NB4 (cell line): ENCODE data around the gene TMPRSS6.

ENCODE experiments used
- DNase-seq: peaks from one replicate; pipeline ENCODE4 v3.0.0; 2010; ENCODE audit warnings: low read depth
- H3K4me3 ChIP-seq: one replicate; pipeline ENCODE4 v1.5.1; 2011; ENCODE audit warnings: mild to moderate bottlenecking, low read depth, low read length, moderate library complexity
- CTCF ChIP-seq: IDR thresholded peaks from one replicate; pipeline ENCODE4 v1.5.1; 2012; ENCODE audit warnings: low read depth, low read length
- MAX ChIP-seq: IDR thresholded peaks from 2 replicates; pipeline ENCODE4 v1.6.1; 2011; ENCODE audit warnings: low read depth, low read length
- MYC ChIP-seq: IDR thresholded peaks from 2 replicates; pipeline ENCODE4 v1.6.1; 2011; ENCODE audit warnings: low read depth, low read length
- POLR2A ChIP-seq: IDR thresholded peaks from 2 replicates; pipeline ENCODE4 v1.6.1; 2011; ENCODE audit warnings: mild to moderate bottlenecking; ENCODE audit not compliant: insufficient read length; ENCODE audit errors: extremely low read depth

Gene TMPRSS6

GRCh38 chr22:37052386-37053309, 56.9 kb downstream of the TMPRSS6 start:
- no peak overlapping the region for H3K4me3 ChIP-seq
- TF ChIP-seq CTCF (no peak), POLR2A (no peak), MYC (no peak), MAX (no peak)
- no peak for DNase-seq

GRCh38 chr22:37051391-37052385, 57.8 kb downstream of the TMPRSS6 start, which contains the start of gene KCTD17:
Gene KCTD17, plus strand, starts transcription at chr22:37051742. Its CDS starts 19 bp downstream, at chr22:37051761.
- TF ChIP-seq MYC (no peak), MAX (no peak), CTCF (no peak), POLR2A (no peak)
- DNase-seq, result peak; percentile 48
- no peak within 1 kb of the TSS for H3K4me3 ChIP-seq

- TF ChIP-seq CTCF (no peak), MAX (no peak), POLR2A (no peak), MYC (no peak)
- H3K4me3 ChIP-seq, result no peak overlapping the region
- no peak for DNase-seq
These were observed 58.6 kb downstream of the TMPRSS6 start for GRCh38 chr22:37050913-37051312.

- no peak for DNase-seq
- H3K4me3 ChIP-seq, result no peak overlapping the region
- TF ChIP-seq POLR2A, result no peak
These were observed 60.3 kb downstream of the TMPRSS6 start for GRCh38 chr22:37049224-37049623.

GRCh38 chr22:37048133-37048532, 61.4 kb downstream of the TMPRSS6 start:
- H3K4me3 ChIP-seq, result no peak overlapping the region
- TF ChIP-seq CTCF, result no peak
- TF ChIP-seq MYC, result no peak
- TF ChIP-seq MAX, result no peak
- TF ChIP-seq POLR2A, result no peak
- no peak for DNase-seq

- H3K4me3 ChIP-seq, result no peak overlapping the region
- no peak for DNase-seq
- TF ChIP-seq POLR2A, result no peak
- no peak for TF ChIP-seq MAX
- no peak for TF ChIP-seq MYC
- TF ChIP-seq CTCF, result no peak
These were observed 62.5 kb downstream of the TMPRSS6 start for GRCh38 chr22:37047006-37047405.
